Measurements from ENCODE around the gene RESP18.

RESP18 gene

GRCh38 chr2:219285373-219285735, 47.2 kb downstream of the RESP18 start:
- Histone ChIP-seq H3K4me2 (ENCODE audit: insufficient read depth, low read length) (no peak overlapping the region), H3K9ac (ENCODE audit: low read depth, low read length) (no peak overlapping the region), H3K9me3 (ENCODE audit: insufficient read depth, low read length, severe bottlenecking) (no peaks in the 10 kb centered on the region), H4K20me1 (ENCODE audit: insufficient read depth, low read length) (no peaks in the 10 kb centered on the region; the same call in 1 of the 2 replicates), H3K27me3 (ENCODE audit: insufficient read depth, low read length, poor library complexity) (no peaks in the 10 kb centered on the region), H2AFZ (ENCODE audit: low read depth, low read length) (no peak overlapping the region), H3K79me2 (ENCODE audit: insufficient read depth, low read length) (no peaks in the 10 kb centered on the region), H3K36me3 (ENCODE audit: insufficient read depth, low read length) (0 out of 2 replicates have a peak, but pooled peaks cover 8% of the 10 kb centered on the region), H3K4me1 (ENCODE audit: insufficient read depth, low read length) (peaks cover under 1% of the 10 kb centered on the region; the same call in 1 of the 2 replicates), H3K4me3 (ENCODE audit: low read depth in 1 of 2, low read length in 2 of 2) (no peak overlapping the region), H3K27ac (ENCODE audit: low read length) (no peak overlapping the region)
- ATAC-seq (ENCODE audit: insufficient read depth, low read depth) (no peak), DNase-seq (no peak)
- no peak for TF ChIP-seq EZH2 (IDR thresholded peaks at IDR 0.05; ENCODE audit: borderline replicate concordance, low read depth, low read length, severe bottlenecking)
- TF ChIP-seq CTCF (IDR thresholded peaks at IDR 0.05; ENCODE audit: borderline replicate concordance, extremely low read depth, low read length, poor library complexity, severe bottlenecking) = no peak

- DNase-seq = no peak
- no peak overlapping the region for H3K9ac ChIP-seq (ENCODE audit: low read depth, low read length)
- H3K36me3 ChIP-seq (ENCODE audit: insufficient read depth, low read length) = 0 out of 2 replicates have a peak, but pooled peaks cover 8% of the 10 kb centered on the region
Observed at GRCh38 chr2:219284501-219285372, 47.8 kb downstream of the RESP18 start.

GRCh38 chr2:219282943-219283581, 49.5 kb downstream of the RESP18 start:
- ATAC-seq (ENCODE audit: insufficient read depth, low read depth) (no peak), DNase-seq (no peak)
- TF ChIP-seq CTCF (IDR thresholded peaks at IDR 0.05; ENCODE audit: borderline replicate concordance, extremely low read depth, low read length, poor library complexity, severe bottlenecking) = no peak
- no peak for TF ChIP-seq EZH2 (IDR thresholded peaks at IDR 0.05; ENCODE audit: borderline replicate concordance, low read depth, low read length, severe bottlenecking)
- H3K4me2 ChIP-seq (ENCODE audit: insufficient read depth, low read length) = no peak overlapping the region
- no peak overlapping the region for H3K4me3 ChIP-seq (ENCODE audit: low read depth in 1 of 2, low read length in 2 of 2)
- H2AFZ ChIP-seq (ENCODE audit: low read depth, low read length) = no peak overlapping the region
- H3K36me3 ChIP-seq (ENCODE audit: insufficient read depth, low read length) = 0 out of 2 replicates have a peak, but pooled peaks cover 8% of the 10 kb centered on the region
- no peak overlapping the region for H3K27ac ChIP-seq (ENCODE audit: low read length)
- no peaks in the 10 kb centered on the region for H3K27me3 ChIP-seq (ENCODE audit: insufficient read depth, low read length, poor library complexity)
- no peak overlapping the region for H3K9ac ChIP-seq (ENCODE audit: low read depth, low read length)
- no peaks in the 10 kb centered on the region for H3K9me3 ChIP-seq (ENCODE audit: insufficient read depth, low read length, severe bottlenecking)
- no peaks in the 10 kb centered on the region; the same call in 1 of the 2 replicates for H4K20me1 ChIP-seq (ENCODE audit: insufficient read depth, low read length)
- H3K4me1 ChIP-seq (ENCODE audit: insufficient read depth, low read length) = peaks cover 20% of the 10 kb centered on the region
- H3K79me2 ChIP-seq (ENCODE audit: insufficient read depth, low read length) = no peaks in the 10 kb centered on the region

More at GRCh38 chr2:219284501-219285372, 47.8 kb downstream of the RESP18 start:
- H3K4me3 ChIP-seq (ENCODE audit: low read depth in 1 of 2, low read length in 2 of 2) = no peak overlapping the region
- H3K9me3 ChIP-seq (ENCODE audit: insufficient read depth, low read length, severe bottlenecking) = no peaks in the 10 kb centered on the region
- no peak overlapping the region for H3K27ac ChIP-seq (ENCODE audit: low read length)
- H2AFZ ChIP-seq (ENCODE audit: low read depth, low read length) = no peak overlapping the region
- ATAC-seq (ENCODE audit: insufficient read depth, low read depth) = no peak
- H4K20me1 ChIP-seq (ENCODE audit: insufficient read depth, low read length) = no peaks in the 10 kb centered on the region; the same call in 1 of the 2 replicates
- H3K27me3 ChIP-seq (ENCODE audit: insufficient read depth, low read length, poor library complexity) = no peaks in the 10 kb centered on the region
- H3K79me2 ChIP-seq (ENCODE audit: insufficient read depth, low read length) = no peaks in the 10 kb centered on the region
- H3K4me1 ChIP-seq (ENCODE audit: insufficient read depth, low read length) = peaks cover 6% of the 10 kb centered on the region
- no peak overlapping the region for H3K4me2 ChIP-seq (ENCODE audit: insufficient read depth, low read length)
- no peak for TF ChIP-seq CTCF (IDR thresholded peaks at IDR 0.05; ENCODE audit: borderline replicate concordance, extremely low read depth, low read length, poor library complexity, severe bottlenecking)
- no peak for TF ChIP-seq EZH2 (IDR thresholded peaks at IDR 0.05; ENCODE audit: borderline replicate concordance, low read depth, low read length, severe bottlenecking)

Data from DND-41 (cell line).